Liver (tissue), 9 donors: ENCODE data around the gene CCDC158. TPM values are rescaled to one million over a fixed set of nuclear protein-coding genes. Genes with fewer than 3 reads are reported as not detected.

Experiments used
- DNase-seq: peaks from one replicate; pipeline ENCODE4 v3.0.0-alpha.2; 2017; ENCODE audit warnings: low spot score
- H3K27ac ChIP-seq, 2 donors: one replicate each; pipeline ENCODE4 v1.7.0; 2013; ENCODE audit warnings: inconsistent platforms in 2 of 2, low read length in 2 of 2, control low read depth in 1 of 2, low read depth in 1 of 2, mild to moderate bottlenecking in 1 of 2
- H3K27me3 ChIP-seq, 4 donors: one replicate each; pipeline versions ENCODE4 v1.6.1 to v1.7.0; 2013; ENCODE audit warnings: low read length in 3 of 4, inconsistent platforms in 1 of 4, mild to moderate bottlenecking in 1 of 4, moderate library complexity in 1 of 4; ENCODE audit not compliant: control insufficient read depth in 4 of 4, insufficient read depth in 4 of 4
- H3K36me3 ChIP-seq, 4 donors: one replicate each; pipeline versions ENCODE4 v1.6.1 to v1.7.0; 2013; ENCODE audit warnings: low read length in 3 of 4, mild to moderate bottlenecking in 3 of 4, low read depth in 1 of 4, moderate library complexity in 1 of 4; ENCODE audit not compliant: control insufficient read depth in 4 of 4, insufficient read depth in 3 of 4
- H3K4me1 ChIP-seq, 4 donors: one replicate each; pipeline versions ENCODE4 v1.6.1 to v1.7.0; 2013; ENCODE audit warnings: low read length in 3 of 4, mild to moderate bottlenecking in 3 of 4, moderate library complexity in 1 of 4; ENCODE audit not compliant: control insufficient read depth in 4 of 4, insufficient read depth in 4 of 4
- H3K4me3 ChIP-seq, 3 donors: one replicate each; pipeline versions ENCODE4 v1.6.1 to v1.7.0; 2013; ENCODE audit warnings: low read length in 3 of 3, control low read depth in 1 of 3, low read depth in 1 of 3, mild to moderate bottlenecking in 1 of 3
- H3K9ac ChIP-seq, 2 donors: one replicate each; pipeline ENCODE4 v1.7.0; 2013; ENCODE audit warnings: low read length in 2 of 2, mild to moderate bottlenecking in 2 of 2, moderate library complexity in 2 of 2, control low read depth in 1 of 2, low read depth in 1 of 2
- H3K9me3 ChIP-seq, 4 donors: one replicate each; pipeline versions ENCODE4 v1.6.1 to v1.7.0; 2013; ENCODE audit warnings: low read length in 3 of 4; ENCODE audit not compliant: control insufficient read depth in 4 of 4
- CTCF ChIP-seq: fragments of 150-350 bp; IDR thresholded peaks from 2 replicates; pipeline ENCODE4 v1.5.1; 2017; ENCODE audit warnings: improper control_type of control experiment, low read depth, low read length; ENCODE audit not compliant: missing input control
- EGR1 ChIP-seq, 2 donors: IDR thresholded peaks; 2 replicates each; pipeline ENCODE4 v1.6.1; 2016 to 2018; ENCODE audit warnings: antibody characterized with exemption in 2 of 2, low read depth in 2 of 2
- FOXA1 ChIP-seq: IDR thresholded peaks from 2 replicates; pipeline ENCODE4 v1.6.1; 2016; ENCODE audit warnings: antibody characterized with exemption
- FOXA2 ChIP-seq: IDR thresholded peaks from 2 replicates; pipeline ENCODE4 v1.6.1; 2016; ENCODE audit warnings: antibody characterized with exemption
- GABPA ChIP-seq, 2 donors: IDR thresholded peaks in 1 of 2; conservative IDR thresholded peaks in 1 of 2; 2 replicates each; pipeline ENCODE4 v1.6.1; 2016; ENCODE audit warnings: antibody characterized with exemption in 2 of 2, mild to moderate bottlenecking in 1 of 2, moderate library complexity in 1 of 2
- HNF4A ChIP-seq, 2 donors: conservative IDR thresholded peaks; 2 replicates each; pipeline ENCODE4 v1.6.1; 2016; ENCODE audit warnings: antibody characterized with exemption in 2 of 2, mild to moderate bottlenecking in 2 of 2
- JUND ChIP-seq, 2 donors: IDR thresholded peaks; 2 replicates each; pipeline ENCODE4 v1.6.1; 2016; ENCODE audit warnings: antibody characterized with exemption in 2 of 2
- MAX ChIP-seq: IDR thresholded peaks from 2 replicates; pipeline ENCODE4 v1.6.1; 2016; ENCODE audit warnings: antibody characterized with exemption
- RAD21 ChIP-seq, 2 donors: IDR thresholded peaks; 2 replicates each; pipeline ENCODE4 v1.6.1; 2016; ENCODE audit warnings: antibody characterized with exemption in 2 of 2, mild to moderate bottlenecking in 2 of 2
- RXRA ChIP-seq, 2 donors: IDR thresholded peaks; 2 replicates each; pipeline ENCODE4 v1.6.1; 2017 to 2018; ENCODE audit warnings: antibody characterized with exemption in 2 of 2, mild to moderate bottlenecking in 1 of 2
- SP1 ChIP-seq: IDR thresholded peaks from 2 replicates; pipeline ENCODE4 v1.6.1; 2018; ENCODE audit warnings: antibody characterized with exemption, mild to moderate bottlenecking
- YY1 ChIP-seq: IDR thresholded peaks from 2 replicates; pipeline ENCODE4 v1.6.1; 2016; ENCODE audit warnings: antibody characterized with exemption, mild to moderate bottlenecking
- ZBTB33 ChIP-seq: IDR thresholded peaks from 2 replicates; pipeline ENCODE4 v1.6.1; 2016; ENCODE audit warnings: antibody characterized with exemption
- WGBS: extraction: QIAGEN DNeasy Blood & Tissue Kit; methylation state at CpG from one replicate; pipeline ENCODE4 v1.1.7; 2013; 5-methylcytosine and 5-hydroxymethylcytosine counted together
- polyA plus RNA-seq, 2 donors: library from polyadenylated mRNA; stranded (reverse) in 1 of 2; unstranded in 1 of 2; fragments of 200-250 nt in 1 of 2; fragments of >200 nt in 1 of 2; fragmentation: Nextera tagmentation in 1 of 2; extraction: Ambion mirVana in 1 of 2; gene quantifications; one replicate each; pipeline versions ENCODE4 v1.2.1 to v1.2.3, GENCODE V29; 2013 to 2015
- total RNA-seq, 2 donors: library from RNA; depleted of rRNA; stranded (reverse); fragments of >200 nt; gene quantifications; one replicate each; pipeline ENCODE4 v1.2.3, GENCODE V29; 2014
- donor health status: healthy.
- donor health status: healthy.
- donor health status: healthy.
- donor health status: healthy.
- donor health status: healthy.

The CCDC158 gene
- total and polyA plus RNA-seq, 4 donors = 0.28 to 4.0 (median 1.1) TPM

- no peak for TF ChIP-seq GABPA (IDR thresholded peaks at IDR 0.05 in 1 of 2, conservative IDR thresholded peaks at IDR 0.05 in 1 of 2)
- TF ChIP-seq RAD21 (IDR thresholded peaks at IDR 0.05) = no peak
- no peak for TF ChIP-seq MAX
- no peak for TF ChIP-seq SP1
- TF ChIP-seq JUND (IDR thresholded peaks at IDR 0.05) = no peak
- no peak for TF ChIP-seq FOXA2
- no peak for TF ChIP-seq FOXA1
- TF ChIP-seq ZBTB33 = no peak
Measured at GRCh38 chr4:76374798-76375197, 46.1 kb downstream of the CCDC158 start (continued).

- H3K36me3 ChIP-seq = no peaks in the 10 kb centered on the region
- H3K4me1 ChIP-seq = peaks cover 5 to 54% (median 36%) of the 10 kb centered on the region in 4 donors
- H3K27me3 ChIP-seq = no peaks in the 10 kb centered on the region
- TF ChIP-seq YY1 (no peak), HNF4A (conservative IDR thresholded peaks at IDR 0.05) (peak; percentile 13 to 18), EGR1 (IDR thresholded peaks at IDR 0.05; ENCODE audit: low read depth in 2 of 2) (no peak), JUND (IDR thresholded peaks at IDR 0.05) (peak in 1 of 2 donors; percentile 27), RXRA (IDR thresholded peaks at IDR 0.05) (peak in 1 of 2 donors; percentile 8)
- no peaks in the 10 kb centered on the region for H3K9me3 ChIP-seq
- H3K4me3 ChIP-seq = no peak overlapping the region
- whole genome bisulfite sequencing = 39% methylated on average over 6 of the region's 6 CpGs
- peak overlapping the region; percentile 50 to 60 for H3K27ac ChIP-seq
- H3K9ac ChIP-seq = peak overlapping the region; percentile 27 to 34
- no peak for DNase-seq
Measured at GRCh38 chr4:76373919-76374552, 46.9 kb downstream of the CCDC158 start.

DNA sequence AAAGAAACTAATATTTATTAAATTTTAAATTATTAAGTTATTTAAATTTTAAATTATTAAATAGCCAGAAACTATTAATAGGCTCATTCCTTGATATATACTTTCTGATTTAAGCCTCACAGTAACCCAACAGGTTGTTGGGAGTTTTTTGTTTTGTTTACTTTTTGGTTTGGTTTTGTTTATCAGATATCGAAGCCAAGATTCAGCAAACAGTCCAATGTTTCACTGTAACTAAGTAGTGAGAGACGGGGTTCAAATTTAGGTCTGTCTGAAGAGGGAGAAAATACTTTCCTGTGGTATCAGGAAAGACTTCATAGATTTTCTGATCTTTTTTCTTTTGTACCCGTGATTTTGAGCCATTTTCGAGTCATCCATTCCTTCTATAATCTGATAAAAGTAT, 54.2 kb downstream of the CCDC158 start:
- Histone ChIP-seq H3K4me3 (no peak overlapping the region), H3K27me3 (no peaks in the 10 kb centered on the region), H3K9me3 (no peaks in the 10 kb centered on the region), H3K27ac (no peak overlapping the region), H3K9ac (no peak overlapping the region), H3K4me1 (peaks cover 2 to 28% (median 5%) of the 10 kb centered on the region in 4 donors), H3K36me3 (no peaks in the 10 kb centered on the region)
- no peak for DNase-seq
- peak in 1 of 2 donors; percentile 3 for TF ChIP-seq HNF4A (conservative IDR thresholded peaks at IDR 0.05)
- TF ChIP-seq YY1 = no peak
- no peak for TF ChIP-seq CTCF
- TF ChIP-seq FOXA1 = no peak
- 42% methylated on average over 4 of the region's 4 CpGs for WGBS
